ENCODE results near the gene MAVS.

- TF ChIP-seq CTCF (IDR thresholded peaks at IDR 0.05; ENCODE audit: low read depth, low read length) (no peak), MYC (IDR thresholded peaks at IDR 0.05; ENCODE audit: low read depth, low read length) (no peak)
Measured at GRCh38 chr20:3901028-3901705, 54.5 kb downstream of the MAVS start.
